H1 (cell line): ENCODE measurements around the gene SMIM5. TPM values are rescaled to one million over a fixed set of nuclear protein-coding genes. Genes with fewer than 3 reads are reported as not detected.

Source experiments
- CTCF ChIA-PET: fragments of 300-600 bp; sonication (Branson Sonifier 250); formaldehyde crosslinking; loops from one replicate; lab custom pipeline; 2021; ENCODE audit not compliant: partially characterized antibody; lab: Charles Lee
- POLR2A ChIA-PET: fragments of 300-600 bp; sonication (Branson Sonifier 250); formaldehyde crosslinking; loops from one replicate; lab custom pipeline; 2021; ENCODE audit warnings: inconsistent platforms; ENCODE audit not compliant: partially characterized antibody; lab: Charles Lee
- DNase-seq, 2 experiments: peaks; one replicate each; pipeline versions ENCODE4 v3.0.0 to v3.0.0-alpha.2; 2010 to 2022; ENCODE audit warnings: low spot score in 2 of 2, low read depth in 1 of 2, mixed read lengths in 1 of 2
- FAIRE-seq: peaks from 2 replicates; lab custom pipeline; 2011; peaks lifted over from hg19 to GRCh38; lab: Jason Lieb, UNC
- H2AFZ ChIP-seq: 2 replicates; pipeline ENCODE4 v1.8.1; 2012; ENCODE audit warnings: low read length, inconsistent platforms
- H2AK5ac ChIP-seq: 2 replicates; pipeline ENCODE4 v1.6.1; 2013; ENCODE audit warnings: low read depth, low read length
- H2BK120ac ChIP-seq: replicated peaks from 2 replicates; pipeline ENCODE3; 2013; ENCODE audit warnings: low read depth, low read length, inconsistent platforms
- H2BK12ac ChIP-seq: 2 replicates; pipeline ENCODE4 v1.6.1; 2013; ENCODE audit warnings: low read depth, low read length
- H2BK15ac ChIP-seq: 2 replicates; pipeline ENCODE4 v1.6.1; 2013; ENCODE audit warnings: low read length
- H2BK20ac ChIP-seq: 2 replicates; pipeline ENCODE4 v1.6.1; 2013; ENCODE audit warnings: low read length
- H2BK5ac ChIP-seq: 2 replicates; pipeline ENCODE4 v1.6.1; 2013; ENCODE audit warnings: low read depth, low read length
- H3K14ac ChIP-seq: 2 replicates; pipeline ENCODE4 v1.6.1; 2013; ENCODE audit warnings: inconsistent platforms; ENCODE audit not compliant: insufficient read length
- H3K18ac ChIP-seq: 2 replicates; pipeline ENCODE4 v1.6.1; 2013; ENCODE audit warnings: low read length; ENCODE audit errors: extremely low read depth
- H3K23ac ChIP-seq: 2 replicates; pipeline ENCODE4 v1.6.1; 2013; ENCODE audit warnings: inconsistent platforms; ENCODE audit not compliant: insufficient read length
- H3K23me2 ChIP-seq: 2 replicates; pipeline ENCODE4 v1.6.1; 2013; ENCODE audit warnings: low read depth, low read length
- H3K27ac ChIP-seq: 2 replicates; pipeline ENCODE4 v1.6.1; 2011; ENCODE audit warnings: low read depth, low read length, inconsistent platforms
- H3K27me3 ChIP-seq, 4 experiments: replicated peaks in 1 of 4; 1 replicate in 1 of 4; 2 replicates in 3 of 4; pipeline versions ENCODE4 v1.6.1 to v1.8.1; 2011 to 2013; ENCODE audit warnings: low read length in 3 of 4, mild to moderate bottlenecking in 3 of 4, inconsistent platforms in 2 of 4, mixed read lengths in 2 of 4, moderate library complexity in 1 of 4; ENCODE audit not compliant: control insufficient read depth in 3 of 4, insufficient read depth in 3 of 4; ENCODE audit errors: extremely low read depth in 1 of 4
- H3K36me3 ChIP-seq, 4 experiments: 2 replicates each; pipeline versions ENCODE4 v1.6.1 to v1.8.1; 2011 to 2013; ENCODE audit warnings: mild to moderate bottlenecking in 4 of 4, low read length in 3 of 4, moderate library complexity in 2 of 4, control low read depth in 1 of 4, inconsistent platforms in 1 of 4; ENCODE audit not compliant: insufficient read depth in 4 of 4, control insufficient read depth in 2 of 4
- H3K4ac ChIP-seq: replicated peaks from 2 replicates; pipeline ENCODE3; 2013; ENCODE audit warnings: low read length, low read depth, mixed read lengths, inconsistent platforms; ENCODE audit not compliant: insufficient read length
- H3K4me1 ChIP-seq, 4 experiments: replicated peaks in 1 of 4; 1 replicate in 1 of 4; 2 replicates in 3 of 4; pipeline versions ENCODE4 v1.6.1 to v1.8.1; 2011 to 2013; ENCODE audit warnings: low read length in 3 of 4, inconsistent platforms in 2 of 4, mixed read lengths in 1 of 4; ENCODE audit not compliant: insufficient read depth in 4 of 4, control insufficient read depth in 3 of 4
- H3K4me2 ChIP-seq, 2 experiments: 2 replicates each; pipeline versions ENCODE4 v1.6.1 to v1.8.1; 2011 to 2013; ENCODE audit warnings: low read depth in 2 of 2, low read length in 2 of 2, control low read depth in 1 of 2, inconsistent platforms in 1 of 2, mild to moderate bottlenecking in 1 of 2; ENCODE audit not compliant: insufficient read depth in 1 of 2
- H3K4me3 ChIP-seq, 4 experiments: fragments of 200-600, 300-600 bp in 1 of 4; sonication (generic), shearing (Covaris generic), sonication (Bioruptor Twin) in 1 of 4; 2 replicates each; pipeline versions ENCODE4 v1.5.1 to v1.8.1; 2011 to 2016; ENCODE audit warnings: low read length in 4 of 4, low read depth in 3 of 4, control low read depth in 2 of 4, inconsistent platforms in 2 of 4, mild to moderate bottlenecking in 2 of 4, mixed read lengths in 1 of 4, moderate library complexity in 1 of 4; ENCODE audit not compliant: insufficient read depth in 2 of 4; ENCODE audit errors: extremely low read depth in 1 of 4
- H3K56ac ChIP-seq: replicated peaks from 2 replicates; pipeline ENCODE3; 2013; ENCODE audit warnings: low read depth, mild to moderate bottlenecking, mixed read lengths, low read length, inconsistent platforms; ENCODE audit not compliant: insufficient read length
- H3K79me1 ChIP-seq: 2 replicates; pipeline ENCODE4 v1.6.1; 2013; ENCODE audit warnings: low read depth, low read length, control low read depth
- H3K79me2 ChIP-seq, 2 experiments: 2 replicates each; pipeline versions ENCODE4 v1.6.1 to v1.8.1; 2012 to 2013; ENCODE audit warnings: low read length in 2 of 2, mild to moderate bottlenecking in 2 of 2, inconsistent platforms in 1 of 2; ENCODE audit not compliant: insufficient read depth in 2 of 2, control insufficient read depth in 1 of 2
- H3K9ac ChIP-seq, 4 experiments: replicated peaks in 1 of 4; 1 replicate in 1 of 4; 2 replicates in 3 of 4; pipeline versions ENCODE4 v1.6.1 to v1.8.1; 2011 to 2013; ENCODE audit warnings: low read depth in 3 of 4, low read length in 3 of 4, control low read depth in 2 of 4, mild to moderate bottlenecking in 2 of 4, moderate library complexity in 2 of 4, inconsistent platforms in 1 of 4; ENCODE audit errors: extremely low read depth in 1 of 4
- H3K9me3 ChIP-seq, 2 experiments: 2 replicates each; pipeline versions ENCODE4 v1.6.1 to v1.8.1; 2012 to 2013; ENCODE audit warnings: mild to moderate bottlenecking in 2 of 2, moderate library complexity in 2 of 2, control low read depth in 1 of 2, inconsistent platforms in 1 of 2, low read depth in 1 of 2, low read length in 1 of 2, mixed read lengths in 1 of 2; ENCODE audit not compliant: insufficient read depth in 2 of 2
- H4K20me1 ChIP-seq, 2 experiments: replicated peaks in 1 of 2; 2 replicates each; pipeline versions ENCODE3 to v1.8.1; 2011 to 2013; ENCODE audit warnings: inconsistent platforms in 2 of 2, low read length in 2 of 2, mild to moderate bottlenecking in 1 of 2; ENCODE audit not compliant: insufficient read depth in 2 of 2, control insufficient read depth in 1 of 2
- H4K5ac ChIP-seq: 2 replicates; pipeline ENCODE4 v1.6.1; 2013; ENCODE audit warnings: low read length, low read depth, mixed read lengths, inconsistent platforms; ENCODE audit not compliant: insufficient read length
- H4K8ac ChIP-seq: 2 replicates; pipeline ENCODE4 v1.8.0; 2013; ENCODE audit warnings: mild to moderate bottlenecking, moderate library complexity, low read length, inconsistent platforms; ENCODE audit not compliant: insufficient read depth; ENCODE audit errors: extremely low read depth
- H4K91ac ChIP-seq: replicated peaks from 2 replicates; pipeline ENCODE3; 2013; ENCODE audit warnings: low read length, mixed read lengths, inconsistent platforms; ENCODE audit not compliant: insufficient read length
- BRCA1 ChIP-seq: IDR thresholded peaks from 2 replicates; pipeline ENCODE4 v1.6.1; 2012; ENCODE audit warnings: low read depth, low read length, improper control_type of control experiment
- FOSL1 ChIP-seq: IDR thresholded peaks from 2 replicates; pipeline ENCODE4 v1.6.1; 2011; ENCODE audit warnings: mild to moderate bottlenecking, low read depth, low read length, moderate library complexity; ENCODE audit not compliant: insufficient read depth
- GTF2F1 ChIP-seq: IDR thresholded peaks from 2 replicates; pipeline ENCODE4 v1.6.1; 2012; ENCODE audit warnings: low read depth, low read length, improper control_type of control experiment, borderline replicate concordance
- JUN ChIP-seq: IDR thresholded peaks from 2 replicates; pipeline ENCODE4 v1.6.1; 2011; ENCODE audit warnings: low read depth, mild to moderate bottlenecking, improper control_type of control experiment, low read length
- KDM1A ChIP-seq: fragments of 200-600, 300-600 bp; sonication (generic); IDR thresholded peaks from 2 replicates; pipeline ENCODE4 v1.7.1; 2016; ENCODE audit warnings: mild to moderate bottlenecking, low read length, borderline replicate concordance
- RXRA ChIP-seq: IDR thresholded peaks from 2 replicates; pipeline ENCODE4 v1.6.1; 2011; ENCODE audit warnings: low read depth, mild to moderate bottlenecking, low read length, moderate library complexity; ENCODE audit not compliant: insufficient read depth
- SIN3A ChIP-seq, 2 experiments: IDR thresholded peaks in 1 of 2; conservative IDR thresholded peaks in 1 of 2; 2 replicates each; pipeline ENCODE4 v1.6.1; 2011 to 2012; ENCODE audit warnings: low read length in 2 of 2, improper control_type of control experiment in 1 of 2, low read depth in 1 of 2, mild to moderate bottlenecking in 1 of 2
- YY1 ChIP-seq: IDR thresholded peaks from 2 replicates; pipeline ENCODE4 v1.6.1; 2011; ENCODE audit warnings: low read depth, mild to moderate bottlenecking, low read length
- WGBS, 2 experiments: shearing (Covaris generic) in 1 of 2; methylation state at CpG; one replicate each; pipeline versions ENCODE4 v1.1.6 to v1.1.7; 2013 to 2015; ENCODE audit warnings: low lambda C conversion rate in 2 of 2, mixed read lengths in 2 of 2, inconsistent platforms in 1 of 2, low coverage in 1 of 2, missing lambda C conversion rate in 1 of 2; ENCODE audit not compliant: insufficient replicate concordance in 2 of 2, insufficient coverage in 1 of 2, insufficient read length in 1 of 2; ENCODE audit errors: extremely low coverage in 1 of 2, missing lambda C conversion rate in 1 of 2; 5-methylcytosine and 5-hydroxymethylcytosine counted together
- polyA plus RNA-seq, 7 experiments: library from polyadenylated mRNA; depleted of rRNA in 3 of 7; stranded (reverse) in 5 of 7; unstranded in 2 of 7; fragments of >200 nt in 5 of 7; fragments of 200-250 nt in 2 of 7; gene quantifications; 1 replicate in 5 of 7; 2 replicates in 1 of 7; 4 replicates in 1 of 7; pipeline versions ENCODE4 v1.2.1 to v1.2.3, GENCODE V29; 2011 to 2013; ENCODE audit warnings: missing spikeins in 2 of 7, mixed read lengths in 2 of 7
- total RNA-seq: library from RNA; stranded (reverse); fragmentation: NEBNext Ultra II Directional; extraction: Animal tissue kit (Norgen Biotek cat#: 25700); gene quantifications from 2 replicates; pipeline ENCODE4 v1.2.1, GENCODE V29; 2021
- TF ChIP-seq, protein P1 (sequence below), 3 experiments: IDR thresholded peaks; 1 replicate in 2 of 3; 2 replicates in 1 of 3; pipeline versions ENCODE4 v1.5.1 to v1.6.1; 2011; ENCODE audit warnings: low read length in 3 of 3, mild to moderate bottlenecking in 3 of 3, inconsistent platforms in 2 of 3, low read depth in 1 of 3, moderate library complexity in 1 of 3; ENCODE audit not compliant: insufficient read depth in 1 of 3; ENCODE audit errors: control extremely low read depth in 1 of 3

SMIM5 gene
- total and polyA plus RNA-seq, 2 of the 8 experiments (the other 6 are each of a cell fraction or from before 2014, with no cell fraction given): not detected

DNA sequence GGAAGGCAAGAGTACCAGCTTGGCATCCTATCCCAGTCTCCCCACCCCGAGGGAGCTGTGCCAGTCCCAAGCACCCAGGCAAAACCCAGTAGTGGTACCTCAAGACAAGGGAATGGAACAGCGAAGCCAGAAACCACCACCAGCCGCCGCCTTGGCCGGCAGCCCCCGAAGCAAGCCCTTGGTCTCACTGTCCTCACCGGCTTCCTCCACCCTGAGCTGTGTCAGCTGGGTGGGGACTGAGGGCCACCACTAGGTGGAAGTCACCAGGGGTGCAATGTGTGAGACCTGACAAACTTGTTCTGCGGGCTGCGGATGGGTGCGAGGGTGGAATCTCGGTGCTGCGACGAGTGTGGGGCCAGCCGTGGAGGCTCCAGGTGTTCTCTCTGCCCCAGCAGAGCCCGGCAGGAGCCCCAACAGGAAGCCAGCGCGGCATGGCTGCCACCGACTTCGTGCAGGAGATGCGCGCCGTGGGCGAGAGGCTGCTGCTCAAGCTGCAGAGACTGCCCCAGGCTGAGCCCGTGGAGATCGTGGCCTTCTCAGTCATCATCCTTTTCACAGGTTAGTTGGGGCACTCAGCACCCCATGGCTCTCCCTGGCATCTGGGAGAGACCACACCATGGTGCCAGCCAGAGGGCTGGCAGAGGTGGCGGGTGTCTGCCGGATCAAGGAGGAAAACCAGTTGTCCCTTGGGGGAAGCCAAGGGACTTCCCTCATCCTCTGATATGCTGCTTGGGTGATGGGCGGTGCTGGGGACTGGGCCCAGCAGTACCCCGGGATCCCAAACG is 6.7 kb downstream of the SMIM5 start:
- Histone ChIP-seq H4K91ac (no peak overlapping the region), H3K9me3 (no peaks in the 10 kb centered on the region), H4K5ac (no peak overlapping the region), H3K18ac (no peak overlapping the region), H2AK5ac (no peak overlapping the region), H2BK12ac (no peak overlapping the region), H3K27ac (no peak overlapping the region), H2BK20ac (no peak overlapping the region), H2BK5ac (no peak overlapping the region; the same call in 1 of the 2 replicates), H2BK15ac (no peak overlapping the region), H4K20me1 (peaks cover 3 to 4% of the 10 kb centered on the region in 2 experiments), H3K23ac (no peak overlapping the region), H3K4me1 (peaks cover 5 to 16% (median 10%) of the 10 kb centered on the region in 4 experiments), H4K8ac (no peak overlapping the region), H2BK120ac (no peak overlapping the region), H3K4me3 (no peak overlapping the region), H3K9ac (no peak overlapping the region), H3K79me1 (no peaks in the 10 kb centered on the region), H3K56ac (no peak overlapping the region), H3K4ac (no peak overlapping the region), H3K4me2 (no peak overlapping the region), H3K27me3 (no peaks in the 10 kb centered on the region), H3K14ac (no peak overlapping the region), H2AFZ (no peak overlapping the region), H3K23me2 (no peaks in the 10 kb centered on the region), H3K79me2 (no peaks in the 10 kb centered on the region; a peak in 1 of 4 replicates), H3K36me3 (no peaks in the 10 kb centered on the region; a peak in 1 of 8 replicates)
- WGBS, 2 experiments: 92% methylated on average over 30 of the region's 30 CpGs; no CpG with 5 or more reads in 1 of the 2 experiments
- CTCF ChIA-PET: interaction anchor here (1.4 to 59.2 kb wide), 4 partner anchors 4 to 106 kb away, joined by 4 to 2200 read pairs (median 1256); partner anchors contain the start of genes RECQL5, SAP30BP and SMIM5
- FAIRE-seq (no peak), DNase-seq (no peak)
- POLR2A ChIA-PET: interaction anchor here (1.2 to 2.2 kb wide), 2 partner anchors 9 to 140 kb away, joined by 4 to 9 read pairs; no protein-coding TSS in a partner anchor
- TF ChIP-seq SIN3A (conservative IDR thresholded peaks at IDR 0.05 in 1 of 2, IDR thresholded peaks at IDR 0.05 in 1 of 2; ENCODE audit: low read depth in 1 of 2, low read length in 2 of 2) (no peak), GTF2F1 (no peak), JUN (no peak), KDM1A (no peak), BRCA1 (no peak), YY1 (no peak), FOSL1 (no peak), RXRA (no peak)
- TF ChIP-seq, protein P1, sequence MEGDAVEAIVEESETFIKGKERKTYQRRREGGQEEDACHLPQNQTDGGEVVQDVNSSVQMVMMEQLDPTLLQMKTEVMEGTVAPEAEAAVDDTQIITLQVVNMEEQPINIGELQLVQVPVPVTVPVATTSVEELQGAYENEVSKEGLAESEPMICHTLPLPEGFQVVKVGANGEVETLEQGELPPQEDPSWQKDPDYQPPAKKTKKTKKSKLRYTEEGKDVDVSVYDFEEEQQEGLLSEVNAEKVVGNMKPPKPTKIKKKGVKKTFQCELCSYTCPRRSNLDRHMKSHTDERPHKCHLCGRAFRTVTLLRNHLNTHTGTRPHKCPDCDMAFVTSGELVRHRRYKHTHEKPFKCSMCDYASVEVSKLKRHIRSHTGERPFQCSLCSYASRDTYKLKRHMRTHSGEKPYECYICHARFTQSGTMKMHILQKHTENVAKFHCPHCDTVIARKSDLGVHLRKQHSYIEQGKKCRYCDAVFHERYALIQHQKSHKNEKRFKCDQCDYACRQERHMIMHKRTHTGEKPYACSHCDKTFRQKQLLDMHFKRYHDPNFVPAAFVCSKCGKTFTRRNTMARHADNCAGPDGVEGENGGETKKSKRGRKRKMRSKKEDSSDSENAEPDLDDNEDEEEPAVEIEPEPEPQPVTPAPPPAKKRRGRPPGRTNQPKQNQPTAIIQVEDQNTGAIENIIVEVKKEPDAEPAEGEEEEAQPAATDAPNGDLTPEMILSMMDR (IDR thresholded peaks at IDR 0.05; ENCODE audit: control extremely low read depth in 1 of 3, insufficient read depth in 1 of 3, low read depth in 1 of 3, low read length in 3 of 3): no peak
